GM12892 (cell line): Measurements from ENCODE around the gene SPATA2.

Experiments used
- POLR2A ChIP-seq: IDR thresholded peaks from 2 replicates; pipeline ENCODE4 v1.6.1; 2011; ENCODE audit warnings: low read depth, low read length, control low read depth
- POLR2AphosphoS5 ChIP-seq: IDR thresholded peaks from 2 replicates; pipeline ENCODE4 v1.6.1; 2011; ENCODE audit warnings: low read depth, low read length, control low read depth
- TAF1 ChIP-seq: IDR thresholded peaks from 2 replicates; pipeline ENCODE4 v1.6.1; 2011; ENCODE audit warnings: low read depth, mild to moderate bottlenecking, control low read depth, low read length, borderline replicate concordance

DNA sequence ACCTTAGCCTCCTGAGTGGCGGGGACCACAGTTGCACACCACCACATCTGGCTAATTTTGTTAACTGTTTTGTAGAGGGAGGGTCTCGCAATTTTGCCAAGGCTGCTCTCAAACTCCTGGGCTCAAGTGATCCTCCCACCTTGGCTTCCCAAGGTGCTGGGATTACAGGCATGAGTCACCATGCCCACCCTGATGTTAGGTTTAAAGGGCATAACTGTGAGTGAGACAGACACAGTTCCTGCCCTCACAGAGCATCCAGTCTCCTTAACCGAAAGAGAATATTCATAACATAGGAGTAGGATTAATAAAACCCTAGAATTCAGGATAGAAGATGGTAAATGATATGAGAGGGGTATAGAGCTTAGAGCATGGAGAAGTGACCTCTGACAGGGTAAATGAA, 3.1 kb upstream of the SPATA2 start:
- TF ChIP-seq POLR2A (no peak), POLR2AphosphoS5 (no peak), TAF1 (no peak)
